ENCODE results near the gene TADA2A.

DNA sequence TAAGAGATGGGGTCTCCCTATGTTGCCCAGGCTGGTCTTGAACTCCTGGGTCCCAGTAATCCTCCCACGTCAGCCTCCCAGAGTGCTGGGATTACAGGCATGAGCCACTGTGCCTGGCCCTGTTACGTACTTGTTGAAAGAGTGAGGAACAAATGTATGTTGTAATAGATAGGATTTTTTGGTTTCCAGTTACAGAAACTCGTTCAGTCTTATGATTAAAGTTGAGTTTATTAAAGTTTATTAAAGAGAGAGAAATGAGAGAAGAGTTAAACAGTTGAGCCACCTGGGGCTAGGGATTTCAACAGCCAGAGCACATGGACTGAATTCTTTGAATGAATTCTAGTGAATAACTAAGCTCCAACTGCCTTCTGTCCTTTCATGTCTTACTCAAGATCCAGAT, 3.7 kb downstream of the TADA2A start:
- no peak for TF ChIP-seq EZH2phosphoT487 (IDR thresholded peaks at IDR 0.05; ENCODE audit: borderline replicate concordance)
- TF ChIP-seq, protein P1, sequence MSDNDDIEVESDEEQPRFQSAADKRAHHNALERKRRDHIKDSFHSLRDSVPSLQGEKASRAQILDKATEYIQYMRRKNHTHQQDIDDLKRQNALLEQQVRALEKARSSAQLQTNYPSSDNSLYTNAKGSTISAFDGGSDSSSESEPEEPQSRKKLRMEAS (IDR thresholded peaks at IDR 0.05) = no peak
- no peak for TF ChIP-seq SRF (IDR thresholded peaks at IDR 0.05; ENCODE audit: low read depth)
- TF ChIP-seq, protein P2, sequence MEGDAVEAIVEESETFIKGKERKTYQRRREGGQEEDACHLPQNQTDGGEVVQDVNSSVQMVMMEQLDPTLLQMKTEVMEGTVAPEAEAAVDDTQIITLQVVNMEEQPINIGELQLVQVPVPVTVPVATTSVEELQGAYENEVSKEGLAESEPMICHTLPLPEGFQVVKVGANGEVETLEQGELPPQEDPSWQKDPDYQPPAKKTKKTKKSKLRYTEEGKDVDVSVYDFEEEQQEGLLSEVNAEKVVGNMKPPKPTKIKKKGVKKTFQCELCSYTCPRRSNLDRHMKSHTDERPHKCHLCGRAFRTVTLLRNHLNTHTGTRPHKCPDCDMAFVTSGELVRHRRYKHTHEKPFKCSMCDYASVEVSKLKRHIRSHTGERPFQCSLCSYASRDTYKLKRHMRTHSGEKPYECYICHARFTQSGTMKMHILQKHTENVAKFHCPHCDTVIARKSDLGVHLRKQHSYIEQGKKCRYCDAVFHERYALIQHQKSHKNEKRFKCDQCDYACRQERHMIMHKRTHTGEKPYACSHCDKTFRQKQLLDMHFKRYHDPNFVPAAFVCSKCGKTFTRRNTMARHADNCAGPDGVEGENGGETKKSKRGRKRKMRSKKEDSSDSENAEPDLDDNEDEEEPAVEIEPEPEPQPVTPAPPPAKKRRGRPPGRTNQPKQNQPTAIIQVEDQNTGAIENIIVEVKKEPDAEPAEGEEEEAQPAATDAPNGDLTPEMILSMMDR (IDR thresholded peaks at IDR 0.05 in 2 of 3, conservative IDR thresholded peaks at IDR 0.05 in 1 of 3; ENCODE audit: borderline replicate concordance in 1 of 3, insufficient read depth in 1 of 3, low read depth in 2 of 3, low read length in 2 of 3) = no peak
- TF ChIP-seq JUND (IDR thresholded peaks at IDR 0.05) = no peak
